RWPE2 (cell line): ENCODE measurements around the gene PIK3R5.

Source experiments
- ATAC-seq: fragments of 200-7000 bp; cut with Tn5 transposase; 3 replicates; pipeline ENCODE4 v1.9.1; 2021; ENCODE audit warnings: low read depth
- DNase-seq: peaks from one replicate; pipeline ENCODE4 v3.0.0-alpha.2; 2020; ENCODE audit warnings: low spot score
- H3K27ac ChIP-seq: fragments of 450-650 bp; 2 replicates; pipeline ENCODE4 v1.5.1; 2017; ENCODE audit warnings: mild to moderate bottlenecking; ENCODE audit not compliant: poor library complexity, severe bottlenecking
- H3K27me3 ChIP-seq: fragments of 250-450 bp; sonication (Bioruptor Pico); 2 replicates; pipeline ENCODE4 v1.5.1; 2021; ENCODE audit warnings: mild to moderate bottlenecking, moderate library complexity; ENCODE audit not compliant: insufficient read depth, poor library complexity, severe bottlenecking
- H3K36me3 ChIP-seq: fragments of 250-450 bp; sonication (Bioruptor Pico); 2 replicates; pipeline ENCODE4 v1.5.1; 2020; ENCODE audit warnings: low read depth, mild to moderate bottlenecking, moderate library complexity
- H3K4me1 ChIP-seq: fragments of 250-450 bp; sonication (Bioruptor Pico); 2 replicates; pipeline ENCODE4 v1.5.1; 2021; ENCODE audit warnings: mild to moderate bottlenecking, moderate library complexity; ENCODE audit not compliant: insufficient read depth, poor library complexity, severe bottlenecking
- H3K4me3 ChIP-seq: fragments of 250-450 bp; sonication (Bioruptor Pico); 2 replicates; pipeline ENCODE4 v1.5.1; 2021; ENCODE audit warnings: mild to moderate bottlenecking, moderate library complexity; ENCODE audit not compliant: severe bottlenecking
- H3K9me3 ChIP-seq: fragments of 250-450 bp; sonication (Bioruptor Pico); 2 replicates; pipeline ENCODE4 v1.5.1; 2021; ENCODE audit warnings: mild to moderate bottlenecking, moderate library complexity; ENCODE audit not compliant: severe bottlenecking
- CTCF ChIP-seq: fragments of 450-650 bp; IDR thresholded peaks from one replicate; pipeline ENCODE4 v1.5.1; 2017; ENCODE audit warnings: mild to moderate bottlenecking, moderate library complexity; ENCODE audit not compliant: poor library complexity, severe bottlenecking

Gene PIK3R5

DNA sequence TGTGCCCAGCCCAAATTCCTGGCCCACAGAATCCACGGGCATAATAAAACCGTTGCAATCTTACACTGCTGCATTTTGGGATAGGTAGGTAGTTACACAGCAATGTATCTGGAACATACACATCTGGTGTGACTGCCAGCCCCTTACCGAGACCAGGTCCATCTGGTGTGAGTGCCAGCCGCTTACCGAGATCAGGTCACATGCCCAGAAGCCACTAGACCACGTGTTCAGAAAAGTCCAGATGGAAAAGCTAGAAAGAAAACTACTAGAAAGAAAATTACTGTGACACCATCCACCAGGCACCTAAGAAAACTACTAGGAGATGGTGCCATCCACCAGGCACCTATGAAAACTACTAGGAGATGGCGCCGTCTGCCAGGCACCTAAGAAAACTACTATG is 19.4 kb downstream of the PIK3R5 start:
- Histone ChIP-seq H3K9me3 (no peaks in the 10 kb centered on the region), H3K4me1 (no peaks in the 10 kb centered on the region), H3K4me3 (no peak overlapping the region), H3K27ac (no peak overlapping the region), H3K36me3 (no peaks in the 10 kb centered on the region), H3K27me3 (no peaks in the 10 kb centered on the region)
- TF ChIP-seq CTCF = no peak
- ATAC-seq (no peak), DNase-seq (no peak)

- no peak for ATAC-seq
- H3K4me3 ChIP-seq = no peak overlapping the region
- H3K9me3 ChIP-seq = no peaks in the 10 kb centered on the region
- DNase-seq = no peak
- H3K27ac ChIP-seq = no peak overlapping the region
- H3K4me1 ChIP-seq = no peaks in the 10 kb centered on the region
- H3K27me3 ChIP-seq = no peaks in the 10 kb centered on the region
- TF ChIP-seq CTCF = no peak
- H3K36me3 ChIP-seq = no peaks in the 10 kb centered on the region
Observed at GRCh38 chr17:8944748-8945147, 20.8 kb downstream of the PIK3R5 start.

- H3K27me3 ChIP-seq = no peaks in the 10 kb centered on the region
- H3K4me3 ChIP-seq = no peak overlapping the region
- DNase-seq (no peak), ATAC-seq (no peak)
- no peaks in the 10 kb centered on the region for H3K36me3 ChIP-seq
- TF ChIP-seq CTCF = no peak
- no peaks in the 10 kb centered on the region for H3K9me3 ChIP-seq
- no peak overlapping the region for H3K27ac ChIP-seq
- no peaks in the 10 kb centered on the region for H3K4me1 ChIP-seq
Observed at GRCh38 chr17:8944083-8944482, 21.4 kb downstream of the PIK3R5 start.

DNA sequence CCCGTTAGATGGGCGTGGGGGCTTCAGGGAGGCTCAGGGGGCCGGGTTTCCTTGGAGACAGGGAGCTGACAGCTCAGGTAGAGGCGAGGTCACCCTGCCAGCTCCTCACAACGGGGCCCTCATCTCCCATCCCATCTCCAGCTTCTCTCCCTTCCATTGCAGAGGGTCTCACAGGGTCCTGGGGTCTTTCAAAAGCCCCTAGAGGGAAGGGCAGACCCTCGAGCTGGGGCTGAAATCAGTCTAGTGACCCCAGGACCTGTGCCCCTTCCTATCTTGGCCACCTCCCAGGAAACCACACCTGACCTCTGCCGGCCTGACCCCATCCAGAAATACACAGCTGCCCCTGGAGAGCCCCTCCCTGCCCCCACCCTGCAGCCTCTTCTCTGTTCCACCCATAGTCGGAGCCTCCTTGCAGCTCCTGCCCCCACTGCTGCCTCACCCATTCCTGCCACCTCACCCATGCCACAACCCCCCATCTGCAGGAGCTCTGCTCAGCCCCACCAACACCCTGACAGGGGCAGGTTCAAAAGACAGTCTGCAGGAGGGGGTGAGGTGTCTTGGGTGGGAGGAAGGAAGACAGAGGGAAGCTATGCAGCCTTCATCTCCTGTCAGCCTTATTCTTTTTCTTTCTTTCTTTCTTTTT is 23.4 kb downstream of the PIK3R5 start:
- no peak for TF ChIP-seq CTCF
- Histone ChIP-seq H3K27ac (no peak overlapping the region), H3K4me3 (no peak overlapping the region), H3K27me3 (no peaks in the 10 kb centered on the region), H3K4me1 (no peaks in the 10 kb centered on the region), H3K9me3 (no peaks in the 10 kb centered on the region), H3K36me3 (no peaks in the 10 kb centered on the region)
- DNase-seq (no peak), ATAC-seq (no peak)

- DNase-seq = no peak
- Histone ChIP-seq H3K36me3 (no peaks in the 10 kb centered on the region), H3K27ac (no peak overlapping the region), H3K9me3 (no peaks in the 10 kb centered on the region), H3K4me3 (no peak overlapping the region), H3K4me1 (no peaks in the 10 kb centered on the region), H3K27me3 (no peaks in the 10 kb centered on the region)
- no peak for TF ChIP-seq CTCF
- ATAC-seq = no peak
Observed at GRCh38 chr17:8941520-8941919, 24.0 kb downstream of the PIK3R5 start.
